Coronary artery (tissue), 2 donors: ENCODE measurements around the gene AGXT.

Source experiments
- DNase-seq: peaks from one replicate; pipeline ENCODE4 v3.0.0-alpha.2; 2017; ENCODE audit warnings: low spot score
- H3K27ac ChIP-seq, 2 donors: fragments of 200-600 bp; sonication (generic); one replicate each; pipeline ENCODE4 v1.5.1; 2016 to 2019
- H3K4me3 ChIP-seq: fragments of 200-600 bp; sonication (generic); 2 replicates; pipeline ENCODE4 v1.5.1; 2016; ENCODE audit warnings: mild to moderate bottlenecking, moderate library complexity
- TF ChIP-seq, protein P1 (sequence below): fragments of 200-600 bp; sonication (generic); IDR thresholded peaks from one replicate; pipeline ENCODE4 v1.5.1; 2019; ENCODE audit warnings: antibody characterized with exemption

Gene AGXT

DNA sequence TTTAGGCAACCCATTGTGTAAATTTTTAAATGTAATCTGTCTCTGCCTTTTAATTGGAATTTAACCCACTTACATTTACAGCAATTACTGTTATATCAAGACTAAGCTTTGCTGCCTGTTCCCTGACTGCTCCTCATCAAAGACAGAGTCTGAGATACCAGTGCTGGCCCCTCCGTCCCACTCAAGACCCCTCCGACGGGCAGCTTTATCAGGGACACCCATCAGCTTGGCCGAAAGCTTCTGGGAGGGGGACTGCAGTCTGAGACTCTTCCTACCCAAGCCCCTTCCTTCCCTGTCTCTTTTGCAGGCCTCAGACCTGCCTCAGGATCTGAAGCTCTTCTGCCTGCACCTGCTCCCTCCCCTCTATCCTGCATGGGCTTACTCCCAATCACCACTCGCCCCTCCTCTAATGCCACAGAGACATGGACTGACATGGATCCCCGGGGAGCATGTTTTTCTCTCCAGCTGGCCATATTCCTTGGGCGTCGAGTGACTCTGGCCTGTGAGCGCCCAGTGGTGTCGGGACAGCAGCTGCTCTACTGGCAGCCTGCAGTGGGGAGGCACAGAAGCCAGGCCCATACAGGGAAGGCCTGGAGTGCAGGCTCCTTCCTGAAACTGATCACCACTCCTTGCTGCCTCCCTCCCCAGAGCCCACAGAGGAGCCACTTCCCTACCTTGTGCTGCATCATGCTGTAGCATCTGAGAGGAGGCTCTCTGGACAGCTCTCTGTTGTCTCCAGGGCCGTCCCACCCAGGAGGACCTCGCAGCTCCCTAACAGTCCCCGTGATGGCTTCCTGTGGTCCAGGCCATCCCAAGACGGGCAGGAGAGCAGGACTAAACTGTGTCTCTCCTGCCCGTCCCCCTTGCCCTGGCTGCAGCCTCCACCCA lies 44.9 kb upstream of the AGXT start:
- Histone ChIP-seq H3K4me3 (no peak overlapping the region), H3K27ac (no peak overlapping the region)
- peak; percentile 67 for DNase-seq
- TF ChIP-seq, protein P1, sequence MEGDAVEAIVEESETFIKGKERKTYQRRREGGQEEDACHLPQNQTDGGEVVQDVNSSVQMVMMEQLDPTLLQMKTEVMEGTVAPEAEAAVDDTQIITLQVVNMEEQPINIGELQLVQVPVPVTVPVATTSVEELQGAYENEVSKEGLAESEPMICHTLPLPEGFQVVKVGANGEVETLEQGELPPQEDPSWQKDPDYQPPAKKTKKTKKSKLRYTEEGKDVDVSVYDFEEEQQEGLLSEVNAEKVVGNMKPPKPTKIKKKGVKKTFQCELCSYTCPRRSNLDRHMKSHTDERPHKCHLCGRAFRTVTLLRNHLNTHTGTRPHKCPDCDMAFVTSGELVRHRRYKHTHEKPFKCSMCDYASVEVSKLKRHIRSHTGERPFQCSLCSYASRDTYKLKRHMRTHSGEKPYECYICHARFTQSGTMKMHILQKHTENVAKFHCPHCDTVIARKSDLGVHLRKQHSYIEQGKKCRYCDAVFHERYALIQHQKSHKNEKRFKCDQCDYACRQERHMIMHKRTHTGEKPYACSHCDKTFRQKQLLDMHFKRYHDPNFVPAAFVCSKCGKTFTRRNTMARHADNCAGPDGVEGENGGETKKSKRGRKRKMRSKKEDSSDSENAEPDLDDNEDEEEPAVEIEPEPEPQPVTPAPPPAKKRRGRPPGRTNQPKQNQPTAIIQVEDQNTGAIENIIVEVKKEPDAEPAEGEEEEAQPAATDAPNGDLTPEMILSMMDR = no peak

DNA sequence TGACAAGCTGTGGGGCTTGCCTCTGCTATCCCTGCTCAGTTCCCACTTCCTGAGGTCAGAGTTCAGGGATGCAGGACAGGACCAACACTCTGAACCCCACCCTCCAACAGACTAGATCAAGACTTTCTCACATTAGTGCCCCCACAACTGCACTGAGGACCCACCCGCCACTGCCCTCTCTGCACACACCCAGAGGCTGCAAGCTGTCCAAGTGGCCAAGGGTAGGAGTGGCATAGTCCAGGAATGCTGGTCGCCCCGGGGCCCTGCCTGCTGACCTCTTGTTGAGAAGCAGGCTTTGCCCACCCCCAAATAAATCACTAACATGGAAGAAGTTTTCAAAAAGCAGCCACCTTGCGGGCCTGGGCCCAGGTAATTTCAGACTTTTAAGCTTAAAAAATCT lies 43.1 kb upstream of the AGXT start:
- DNase-seq = peak; percentile 58
- Histone ChIP-seq H3K4me3 (no peak overlapping the region), H3K27ac (no peak overlapping the region)
- TF ChIP-seq, protein P1 = no peak

DNA sequence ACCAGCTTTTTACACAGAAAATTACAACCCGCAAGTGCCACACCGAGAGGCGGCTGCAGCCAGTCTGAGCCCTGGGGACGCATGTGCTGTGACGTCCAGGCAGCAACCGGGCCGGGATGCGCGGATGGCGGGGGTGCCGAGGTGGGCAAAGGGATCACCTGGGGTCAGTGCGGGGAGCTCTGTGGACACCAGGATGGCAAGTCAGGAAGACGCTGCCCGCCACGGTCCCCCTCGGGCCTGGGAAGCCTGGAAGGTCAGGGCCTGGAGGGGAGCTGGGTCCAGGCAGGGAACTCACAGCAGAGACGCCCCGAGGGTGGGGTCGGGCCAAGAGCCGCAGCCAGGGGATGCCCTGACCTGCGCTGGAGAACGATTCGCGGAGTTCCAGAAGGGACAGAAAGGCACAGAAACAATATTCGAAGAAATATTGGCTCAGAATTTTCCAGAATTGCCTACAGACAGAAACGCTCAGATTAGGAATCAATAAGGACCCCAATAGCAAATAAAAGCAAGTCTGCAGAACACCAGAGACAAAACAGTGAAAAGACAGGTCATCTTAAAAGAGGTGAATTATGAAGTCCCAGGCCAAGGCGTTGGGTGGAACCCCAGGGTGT lies 36.9 kb upstream of the AGXT start:
- H3K27ac ChIP-seq = no peak overlapping the region
- peak overlapping the region; percentile 61 for H3K4me3 ChIP-seq
- TF ChIP-seq, protein P1 = no peak
- no peak for DNase-seq

DNA sequence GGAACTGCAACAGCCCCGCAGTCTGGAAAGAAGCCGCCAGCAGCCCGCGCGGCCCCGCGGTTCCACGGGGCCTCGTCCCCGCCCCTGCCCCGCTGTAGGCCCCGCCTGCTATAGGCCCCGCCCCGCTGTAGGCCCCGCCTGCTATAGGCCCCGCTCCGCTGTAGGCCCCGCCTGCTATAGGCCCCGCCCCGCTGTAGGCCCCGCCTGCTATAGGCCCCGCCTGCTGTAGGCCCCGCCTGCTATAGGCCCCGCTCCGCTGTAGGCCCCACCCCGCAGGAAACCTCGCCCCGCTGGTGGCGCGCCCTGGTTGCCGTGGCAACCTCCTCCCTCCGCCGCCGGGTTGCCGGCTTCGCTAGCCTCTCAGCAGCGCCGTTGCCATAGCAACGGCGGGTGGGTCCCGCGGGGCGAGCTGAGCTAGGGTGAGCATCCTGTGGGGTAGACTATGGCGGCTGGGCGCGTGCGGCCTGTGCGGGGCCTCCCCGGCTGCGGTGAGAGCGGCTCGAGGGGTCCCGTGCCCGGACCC lies 36.4 kb upstream of the AGXT start:
- H3K27ac ChIP-seq = no peak overlapping the region
- H3K4me3 ChIP-seq = peak overlapping the region; percentile 61
- DNase-seq = peak; percentile 90
- TF ChIP-seq, protein P1 = no peak

DNA sequence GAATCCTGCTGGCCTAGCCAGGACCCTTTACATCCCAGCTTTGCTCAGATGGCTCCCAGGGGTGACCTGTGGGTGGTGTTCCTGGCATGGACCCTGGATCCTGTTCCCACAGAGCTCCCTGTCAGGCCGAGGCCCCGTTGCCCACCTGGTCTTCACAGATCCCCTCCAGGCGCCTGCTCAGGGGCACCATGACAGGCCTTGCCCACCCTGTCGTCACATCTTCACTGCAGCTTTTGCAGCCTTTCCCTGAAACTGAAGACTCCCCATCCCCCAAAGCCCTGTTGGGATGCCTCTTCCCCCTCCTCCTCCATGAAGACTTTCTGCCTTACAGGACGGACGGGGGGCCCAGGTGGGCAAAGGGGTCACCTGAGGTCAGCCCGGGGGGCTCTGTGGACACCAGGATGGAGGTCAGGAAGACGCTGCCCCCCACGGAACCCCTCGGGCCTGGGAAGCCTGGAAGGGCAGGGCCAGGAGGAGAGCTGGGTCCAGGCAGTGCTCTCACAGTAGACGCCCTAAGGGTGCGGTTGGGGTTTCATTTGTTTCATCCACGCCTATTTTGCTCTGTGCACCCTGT lies 35.6 kb upstream of the AGXT start:
- Histone ChIP-seq H3K27ac (no peak overlapping the region), H3K4me3 (no peak overlapping the region)
- TF ChIP-seq, protein P1 = no peak
- no peak for DNase-seq

DNA sequence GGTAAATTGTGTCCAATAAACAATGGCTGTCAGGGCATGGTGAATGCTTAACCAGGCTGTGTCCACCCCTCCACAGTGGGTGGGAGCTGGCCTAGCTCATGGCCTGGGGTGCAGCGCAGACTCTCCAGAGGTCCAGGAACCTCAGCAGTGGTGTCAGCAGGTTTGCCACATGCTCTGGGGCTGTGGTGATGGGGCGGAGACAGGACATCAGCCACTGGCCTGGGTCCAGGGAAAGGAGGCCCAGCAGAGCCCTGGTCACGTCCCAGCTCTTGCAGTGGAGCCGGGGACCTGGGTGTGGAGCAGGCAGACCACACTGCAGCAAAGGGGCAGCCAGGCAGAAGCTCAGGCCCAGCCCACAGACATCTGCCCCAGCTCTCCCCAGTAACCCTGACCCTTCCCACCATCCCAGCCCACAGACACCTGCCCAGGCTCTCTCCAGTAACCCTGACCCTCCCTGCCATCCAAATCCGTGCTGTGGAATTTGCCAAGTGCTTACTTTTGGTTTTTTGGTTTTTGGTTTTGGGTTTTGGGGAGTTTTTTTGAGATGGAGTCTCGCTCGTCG lies 34.8 kb upstream of the AGXT start:
- no peak overlapping the region for H3K4me3 ChIP-seq
- TF ChIP-seq, protein P1 = no peak
- no peak for DNase-seq
- no peak overlapping the region for H3K27ac ChIP-seq
